Activated CD4-positive, alpha-beta T cell treated with anti-CD3 and anti-CD28 coated beads, Interleukin-2, Interleukin-4, amounts not matched to agents 100 ng/mL and 50 ng/mL, durations not matched to agents 16 hours and 8 hours (primary cell): ENCODE data around the gene IRX4.
"Not testable (repeated sequence)": the region's sequence is repeated elsewhere in the genome, so short reads cannot be mapped to it uniquely, and the experiment has no call there.

Experiments
- DNase-seq: peaks from one replicate; pipeline ENCODE4 v3.0.0-alpha.2; 2020; ENCODE audit warnings: low spot score

Gene IRX4

GRCh38 chr5:1856596-1857255 is 26.0 kb downstream of the IRX4 start:
- no peak for DNase-seq

GRCh38 chr5:1855596-1855995 is 27.1 kb downstream of the IRX4 start:
- DNase-seq, result no peak

DNA sequence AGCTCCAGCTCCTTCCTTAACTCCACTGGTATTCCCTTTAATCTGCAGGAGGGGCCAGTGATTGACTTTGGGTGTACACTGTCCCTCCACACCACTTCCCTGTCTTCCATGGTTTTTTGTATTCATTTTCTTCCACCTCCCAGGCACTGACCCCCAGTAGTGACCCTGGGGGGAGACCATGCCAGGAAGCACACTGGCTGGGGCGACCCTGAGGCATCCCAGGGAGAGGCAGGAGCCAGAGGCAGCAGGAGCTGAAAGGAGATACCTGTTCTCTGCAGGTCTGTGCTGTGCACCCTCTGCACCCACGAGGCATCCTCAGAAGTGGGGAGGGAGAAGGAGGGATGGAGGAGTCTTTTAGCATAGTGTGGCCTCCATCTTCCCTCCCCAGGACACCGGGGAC is 27.6 kb downstream of the IRX4 start:
- no peak for DNase-seq

GRCh38 chr5:1853531-1853930 is 29.2 kb downstream of the IRX4 start:
- no peak for DNase-seq

DNA sequence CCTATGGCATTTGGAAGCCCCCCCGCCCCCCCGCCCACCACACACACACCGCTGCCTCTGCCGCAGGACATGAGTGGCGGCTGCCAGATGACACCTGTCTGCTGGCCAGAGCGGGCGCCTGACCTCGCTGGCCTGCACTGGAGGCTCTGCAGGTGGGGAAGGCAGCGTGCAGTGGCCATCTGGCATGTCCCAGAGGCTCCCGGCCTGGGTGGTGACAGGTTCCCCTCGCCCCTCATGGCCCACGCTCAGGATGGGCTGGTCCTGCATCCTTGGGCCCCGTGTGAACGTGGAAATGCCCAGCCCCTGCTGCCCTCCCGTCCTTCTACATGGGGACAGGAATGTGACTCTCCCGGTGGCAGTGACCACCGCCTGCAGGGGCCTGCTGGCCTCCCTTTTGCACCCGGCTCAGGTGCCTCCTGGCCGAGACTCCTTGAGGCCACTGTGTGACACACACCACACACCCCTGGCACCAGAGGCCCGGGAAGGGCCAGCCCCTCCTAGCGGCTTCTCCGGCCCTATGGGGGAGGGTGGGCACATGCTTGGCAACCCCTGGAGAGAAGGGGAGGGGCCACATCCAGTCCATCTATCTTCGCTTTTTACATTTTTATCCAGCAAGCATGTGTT is 30.3 kb downstream of the IRX4 start:
- DNase-seq, result no peak

GRCh38 chr5:1851290-1851934 is 31.3 kb downstream of the IRX4 start:
- DNase-seq, result no peak

GRCh38 chr5:1850324-1851154 is 32.2 kb downstream of the IRX4 start:
- DNase-seq, result no peak

DNA sequence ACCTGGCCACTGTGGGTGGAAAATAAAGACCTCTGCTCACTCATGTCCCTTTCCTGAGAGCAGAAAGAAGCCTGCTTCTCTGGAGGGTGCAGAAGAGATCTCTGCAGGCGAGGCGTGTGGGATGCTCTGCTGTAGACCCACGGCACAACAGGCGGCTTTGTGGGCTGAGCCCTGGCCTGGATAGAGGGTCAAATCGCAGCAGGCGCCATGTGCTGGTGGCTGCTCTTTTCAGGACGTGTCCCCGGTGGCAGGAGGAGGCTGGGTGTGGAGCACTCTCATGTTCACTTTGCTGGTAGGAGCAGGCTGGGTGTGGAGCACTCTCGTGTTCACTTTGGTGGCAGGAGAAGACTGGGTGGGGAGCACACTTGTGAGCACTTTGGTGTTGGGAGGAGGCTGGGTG is 35.1 kb downstream of the IRX4 start:
- DNase-seq, result no peak

DNA sequence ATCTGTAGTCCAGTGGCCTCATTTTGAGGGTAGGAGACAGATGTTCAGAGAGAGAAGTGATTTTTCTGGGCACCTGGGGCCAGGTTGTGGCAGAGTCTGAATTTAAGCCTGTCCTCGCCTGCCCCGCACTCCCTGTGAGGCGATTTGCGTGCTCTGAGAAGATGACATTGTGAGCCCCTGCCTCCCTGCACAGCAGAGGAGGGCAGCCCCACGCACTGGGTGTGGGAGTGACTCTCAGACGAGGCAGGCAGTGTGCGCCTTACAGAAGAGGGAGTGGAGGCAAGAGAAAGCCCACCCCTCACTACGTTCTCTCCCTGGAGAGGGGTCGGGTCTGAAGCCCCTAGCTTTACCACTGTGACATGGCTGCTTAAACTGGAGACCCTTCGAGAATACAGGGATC is 35.7 kb downstream of the IRX4 start:
- no peak for DNase-seq

DNA sequence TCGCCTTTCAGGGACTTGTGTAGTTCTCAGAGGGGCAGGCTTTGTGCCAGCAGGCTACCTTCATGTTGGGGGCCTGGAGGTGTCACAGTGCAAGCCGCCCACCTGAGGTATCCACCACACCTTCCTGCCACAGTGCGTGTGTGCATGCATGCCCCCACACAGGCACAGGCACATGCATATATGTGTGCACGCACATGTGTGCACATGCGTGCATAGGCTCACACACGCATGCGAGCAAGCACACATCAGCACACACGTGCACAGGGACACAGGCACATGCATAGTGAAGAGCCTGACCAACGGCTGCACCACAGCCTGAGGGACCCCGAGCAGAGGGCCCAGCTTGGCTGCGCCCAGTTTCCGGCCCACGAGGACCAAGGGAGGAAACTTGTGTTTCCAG is 36.1 kb downstream of the IRX4 start:
- DNase-seq, result no peak

- DNase-seq, result no peak
Observed at GRCh38 chr5:1845696-1846095, 37.0 kb downstream of the IRX4 start.

GRCh38 chr5:1844708-1845436 is 37.9 kb downstream of the IRX4 start:
- no peak for DNase-seq

DNA sequence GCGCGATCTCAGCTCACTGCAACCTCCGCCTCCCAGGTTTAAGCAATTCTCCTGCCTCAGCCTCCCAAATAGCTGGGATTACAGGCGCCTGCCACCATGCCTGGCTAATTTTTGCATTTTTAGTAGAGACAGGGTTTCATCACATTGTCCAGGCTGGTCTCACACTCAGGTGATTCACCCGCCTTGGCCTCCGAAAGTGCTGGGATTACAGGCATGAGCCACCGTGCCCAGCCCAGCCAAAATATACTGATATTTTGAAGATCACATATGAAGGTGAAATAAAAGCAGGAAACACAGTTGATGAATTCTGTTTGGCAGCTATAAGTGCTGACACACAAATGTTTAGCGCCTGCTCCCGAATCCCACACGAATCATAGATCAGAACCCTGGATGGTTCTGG is 39.0 kb downstream of the IRX4 start:
- not testable (repeated sequence) for DNase-seq

GRCh38 chr5:1842004-1842819 is 40.5 kb downstream of the IRX4 start:
- DNase-seq, result no peak

- DNase-seq, result no peak
Observed at GRCh38 chr5:1840741-1841521, 41.8 kb downstream of the IRX4 start.

DNA sequence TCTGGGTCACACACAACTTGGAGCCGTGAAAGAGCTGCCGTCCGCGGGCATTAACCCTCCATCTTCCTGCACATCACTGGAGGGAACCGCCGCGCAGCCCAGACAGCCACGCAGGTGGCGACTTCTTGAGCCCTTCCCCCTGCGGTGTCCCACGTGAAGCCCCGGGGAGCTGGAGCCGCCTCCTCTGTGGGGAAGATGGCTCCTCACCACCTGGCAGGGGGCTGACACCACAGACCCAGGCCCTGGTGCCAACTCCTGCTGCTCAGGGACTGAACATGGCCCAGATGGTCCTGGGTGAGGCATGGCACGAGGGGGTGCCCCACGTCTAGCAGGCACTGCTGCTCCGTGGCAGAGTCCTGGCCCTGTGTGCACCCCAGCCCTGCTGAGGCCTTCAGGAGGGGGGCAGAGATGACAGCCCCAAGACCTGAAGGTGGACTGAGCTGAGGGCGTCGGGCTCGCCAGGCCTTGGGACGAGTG is 42.6 kb downstream of the IRX4 start:
- DNase-seq, result no peak

GRCh38 chr5:1838013-1838412 is 44.7 kb downstream of the IRX4 start:
- DNase-seq, result no peak

DNA sequence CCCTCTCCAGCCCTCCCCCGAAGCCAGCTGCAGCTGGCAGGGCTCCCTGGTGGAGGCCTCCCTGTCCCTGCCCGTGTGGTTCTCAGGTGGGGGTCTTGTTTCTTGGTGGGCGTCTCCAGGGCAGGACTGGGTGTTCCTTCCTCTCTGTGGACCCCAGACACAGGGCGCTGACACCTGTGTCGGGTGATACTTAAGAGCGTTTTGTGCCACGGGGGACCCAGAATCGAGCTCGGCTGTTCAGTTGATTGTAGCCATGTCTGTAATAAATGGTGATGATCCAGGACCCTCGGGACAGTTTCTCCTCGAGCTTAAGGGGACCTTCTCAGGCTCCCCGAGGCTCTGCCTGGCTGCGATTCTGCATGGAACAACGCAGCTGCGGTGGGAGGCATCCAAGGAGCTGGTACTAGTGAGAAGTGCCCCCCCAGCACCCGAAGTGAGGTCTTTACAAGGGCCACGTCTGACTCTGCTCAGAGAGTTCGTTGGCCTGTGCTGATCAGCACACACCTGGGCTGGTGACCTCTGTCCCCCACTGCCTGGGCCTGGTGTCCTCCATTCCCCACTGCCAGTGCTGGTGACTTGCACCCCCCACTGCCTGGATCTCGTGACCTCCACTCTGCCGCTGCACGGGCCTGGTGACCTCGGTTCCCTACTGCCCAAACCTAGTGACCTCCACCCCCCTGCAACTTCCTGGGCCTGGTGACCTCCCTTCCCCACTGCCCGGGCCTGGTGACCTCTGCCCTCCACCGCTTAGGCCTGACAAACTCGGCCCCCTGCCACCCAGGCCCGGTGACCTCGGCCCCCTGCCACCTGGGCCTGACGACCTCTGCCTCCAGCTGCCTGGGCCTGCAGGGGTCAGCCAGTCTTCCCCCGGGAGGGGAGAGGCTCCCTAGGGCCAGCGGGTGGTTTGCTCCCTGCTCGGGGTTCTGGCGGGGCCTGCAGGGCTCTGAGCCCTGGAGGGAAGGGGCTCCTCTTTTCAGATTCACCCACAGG is 45.5 kb downstream of the IRX4 start:
- DNase-seq, result no peak
